HG03139 (cell line): ENCODE results near the gene EPHA6.
"Not testable (repeated sequence)": the region's sequence is repeated elsewhere in the genome, so short reads cannot be mapped to it uniquely, and the experiment has no call there.

Experiments used
- ATAC-seq: cut with Tn5 transposase; IDR thresholded peaks from one replicate; pipeline ENCODE4 v1.9.1; 2021; ENCODE audit not compliant: unreplicated experiment

Gene EPHA6

GRCh38 chr3:97265237-97266005, 451.0 kb downstream of the EPHA6 start:
- ATAC-seq, result no peak

DNA sequence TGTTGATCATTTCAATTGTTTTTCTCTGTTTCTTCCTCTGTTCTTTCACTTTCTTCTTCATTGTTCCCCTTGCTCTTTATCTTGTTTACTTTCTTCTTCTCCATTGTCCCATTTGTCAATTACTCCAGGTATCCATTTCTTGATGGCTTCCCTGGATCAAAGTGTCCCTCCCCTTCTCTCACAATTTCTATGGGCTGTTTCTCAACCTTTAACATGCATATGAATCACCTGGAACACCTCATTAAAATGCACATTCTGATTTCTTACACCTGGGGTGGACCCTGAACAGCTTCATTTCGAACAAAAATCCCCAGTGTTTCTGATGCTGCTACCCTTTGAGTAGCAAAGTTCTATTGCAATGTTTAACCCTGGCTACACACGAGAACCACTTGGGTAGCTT, 454.8 kb downstream of the EPHA6 start:
- no peak for ATAC-seq

DNA sequence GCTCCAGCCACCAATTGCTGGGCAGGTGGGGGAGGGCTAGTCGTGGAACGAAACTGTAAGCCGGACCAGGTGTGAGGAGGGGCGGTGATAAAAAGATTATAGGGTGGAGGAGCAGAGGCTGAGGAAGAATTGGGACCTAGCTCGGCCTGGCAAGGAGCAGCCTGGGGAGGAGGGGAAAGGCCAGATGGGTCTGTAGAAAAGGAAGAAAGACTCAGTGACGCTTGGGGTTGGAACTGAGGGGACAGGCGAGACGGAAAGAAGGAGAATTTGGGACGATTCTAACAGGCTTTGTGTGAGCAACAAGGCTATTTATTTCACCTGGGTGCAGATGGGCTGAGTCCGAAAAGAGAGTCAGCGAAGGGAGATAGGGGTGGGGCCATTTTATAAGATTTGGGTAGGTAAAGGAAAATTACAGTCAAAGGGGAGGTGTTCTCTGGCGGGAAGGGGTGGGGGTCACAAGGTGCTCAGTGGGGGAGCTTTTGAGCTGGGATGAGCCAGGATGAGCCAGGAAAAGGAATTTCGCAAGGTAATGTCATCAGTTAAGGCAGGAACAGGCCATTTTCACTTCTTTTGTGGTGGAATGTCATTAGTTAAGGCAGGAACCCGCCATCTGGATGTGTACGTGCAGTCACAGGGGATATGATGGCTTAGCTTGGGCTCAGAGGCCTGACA, 462.6 kb downstream of the EPHA6 start:
- ATAC-seq, result not testable (repeated sequence)

DNA sequence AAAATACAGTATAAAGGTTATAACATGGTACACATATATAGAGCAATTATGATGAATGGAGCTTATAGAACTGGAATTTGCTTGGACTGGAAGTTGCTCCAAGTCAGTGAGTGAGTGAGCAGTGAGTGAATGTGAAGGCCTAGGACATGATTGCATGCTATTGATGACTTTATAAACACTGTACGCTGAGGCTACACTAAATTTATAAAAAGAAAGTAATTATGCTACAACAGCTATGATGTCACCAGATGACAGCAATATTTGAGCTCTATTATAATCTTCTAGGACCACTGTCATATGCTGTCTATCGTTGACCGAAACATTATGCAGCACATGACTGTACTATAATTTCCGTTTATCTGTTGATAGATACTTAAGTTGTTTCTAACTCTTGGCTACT, 463.3 kb downstream of the EPHA6 start:
- ATAC-seq, result no peak

GRCh38 chr3:97278506-97278905, 464.1 kb downstream of the EPHA6 start:
- no peak for ATAC-seq

DNA sequence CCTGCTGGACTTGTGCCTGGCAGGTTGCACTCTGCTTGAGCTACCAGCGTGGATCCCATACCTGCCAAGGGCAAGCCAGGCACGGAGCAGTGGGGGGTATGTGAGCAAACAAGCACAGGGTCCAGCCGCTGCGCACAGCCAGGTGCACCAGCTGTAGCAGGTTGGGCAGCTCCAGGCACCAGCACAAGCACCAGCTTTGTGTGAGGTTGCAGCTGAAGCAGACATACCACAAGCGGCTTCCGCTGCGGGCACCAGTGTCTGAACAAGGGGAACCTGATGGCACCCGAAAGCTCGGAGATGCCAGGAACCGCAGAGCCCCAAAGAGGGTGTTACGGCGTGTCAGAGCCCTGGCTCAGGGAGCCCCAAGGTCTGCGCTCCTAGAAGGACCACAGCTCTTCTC, 477.5 kb downstream of the EPHA6 start:
- ATAC-seq, result no peak

GRCh38 chr3:97293596-97294131, 479.3 kb downstream of the EPHA6 start:
- no peak for ATAC-seq

DNA sequence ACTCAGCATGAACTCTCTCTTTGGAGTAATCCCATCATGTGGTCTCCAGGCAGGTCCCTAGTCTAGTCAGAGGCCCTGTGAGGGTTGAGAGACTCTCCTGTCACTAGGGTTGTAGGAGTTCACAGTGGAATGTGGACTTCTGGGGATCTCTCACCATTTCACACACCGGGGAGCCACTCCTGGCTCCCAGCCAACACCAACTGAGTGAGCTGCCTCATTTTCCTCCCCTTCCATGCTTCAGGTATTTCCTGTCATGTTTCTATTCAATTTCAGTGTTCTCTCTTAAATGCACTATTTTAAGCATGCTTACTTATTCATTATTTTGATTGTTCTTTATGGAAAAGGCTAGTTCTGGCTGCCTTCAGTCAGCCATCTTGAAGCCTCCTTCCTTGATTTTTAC, 482.6 kb downstream of the EPHA6 start:
- no peak for ATAC-seq

GRCh38 chr3:97301114-97301513, 486.7 kb downstream of the EPHA6 start:
- ATAC-seq, result no peak

GRCh38 chr3:97306226-97306625, 491.8 kb downstream of the EPHA6 start:
- ATAC-seq, result no peak

GRCh38 chr3:97338375-97338774, 524.0 kb downstream of the EPHA6 start:
- no peak for ATAC-seq

- ATAC-seq, result no peak
Observed at GRCh38 chr3:97340940-97341339, 526.5 kb downstream of the EPHA6 start.

DNA sequence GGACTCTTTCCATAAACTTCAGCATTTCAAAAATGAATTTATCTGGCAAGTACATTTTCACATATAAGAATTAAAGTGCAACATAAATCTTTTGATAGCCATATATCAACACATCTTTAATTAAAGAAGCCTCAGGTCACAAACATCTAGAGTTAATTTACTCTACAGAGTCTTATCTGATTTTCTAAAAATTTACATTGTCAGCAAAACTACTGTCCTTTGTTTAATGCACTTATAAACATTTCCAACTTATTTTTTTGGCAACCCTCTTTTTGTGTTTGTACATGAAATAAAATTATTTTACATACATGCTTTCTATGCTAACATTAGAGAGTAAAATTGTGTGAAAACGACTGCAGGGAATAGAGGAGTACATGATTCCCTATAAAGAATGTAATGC, 533.4 kb downstream of the EPHA6 start:
- ATAC-seq, result no peak

DNA sequence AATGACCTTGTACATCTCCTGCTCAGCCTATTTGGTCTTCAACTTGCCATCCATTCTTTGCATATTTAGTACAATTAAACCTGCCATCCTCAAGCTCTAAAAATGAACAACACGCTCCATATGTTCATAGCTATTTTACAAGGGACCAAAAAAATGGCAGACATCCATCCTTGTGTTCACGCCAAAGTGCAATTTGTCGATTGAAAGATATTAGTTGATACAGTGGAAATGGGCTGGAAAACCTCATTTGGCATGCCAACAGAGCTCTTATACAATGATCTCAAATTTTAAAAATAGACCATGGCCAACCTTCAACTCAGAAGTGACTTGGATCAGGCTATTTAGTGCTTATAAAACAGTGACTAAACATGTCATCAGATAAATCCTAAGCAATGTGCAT, 536.6 kb downstream of the EPHA6 start:
- no peak for ATAC-seq

DNA sequence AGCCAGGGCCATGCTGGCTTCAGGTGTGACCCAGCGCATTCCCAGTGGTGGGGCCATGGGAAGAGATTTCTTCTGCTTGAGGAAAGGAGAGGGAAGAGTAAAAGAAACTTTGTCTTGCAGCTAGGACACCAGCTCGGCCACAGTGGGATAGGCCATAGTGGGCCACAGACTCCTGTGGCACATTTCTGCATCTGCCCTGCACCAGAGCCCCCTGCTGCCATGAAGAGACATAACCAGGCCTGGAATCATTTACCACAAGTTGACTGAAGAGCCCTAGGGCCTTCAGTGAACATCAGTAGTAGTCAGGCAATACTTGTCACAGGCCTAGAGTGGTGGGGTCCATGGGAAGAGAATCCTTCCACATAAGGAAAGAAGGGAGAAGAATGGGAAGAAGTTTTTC, 538.8 kb downstream of the EPHA6 start:
- ATAC-seq, result no peak

DNA sequence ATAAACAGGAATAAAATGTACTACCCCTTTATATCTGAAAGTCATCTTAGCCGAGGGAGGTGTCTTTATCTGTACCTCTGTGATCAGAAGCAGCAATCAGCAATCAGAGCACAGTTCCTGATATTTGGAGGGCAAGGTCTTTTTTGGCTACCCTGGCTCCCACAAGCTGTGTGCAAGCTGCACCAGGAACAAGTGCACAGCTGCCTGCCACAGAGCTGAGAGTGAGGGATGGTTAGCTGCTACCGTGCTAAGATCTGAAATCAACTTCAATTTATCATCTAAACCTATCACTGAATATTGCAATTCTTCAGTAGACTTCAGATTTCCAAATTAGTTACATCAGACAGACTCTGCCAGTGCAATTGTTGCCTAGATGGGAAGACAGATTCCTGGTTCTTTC, 545.6 kb downstream of the EPHA6 start:
- ATAC-seq, result no peak

DNA sequence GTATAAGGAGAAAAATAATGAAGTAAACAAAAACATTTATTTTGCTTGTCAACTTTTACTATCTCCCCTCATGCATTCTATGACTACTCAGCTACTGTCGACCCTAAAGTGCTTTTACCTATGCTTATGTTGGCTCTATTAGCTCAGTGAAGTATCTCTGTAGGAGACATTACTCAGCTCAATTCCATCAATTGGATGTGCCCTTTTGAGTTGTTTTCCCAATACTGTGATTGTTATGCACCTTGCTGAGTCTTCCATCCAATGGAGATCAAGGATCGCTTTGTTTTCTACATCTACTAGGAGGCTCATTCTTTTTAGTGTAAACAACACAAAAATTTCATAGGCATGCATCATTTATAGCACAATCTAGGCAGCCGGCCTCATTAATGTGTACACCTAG, 546.4 kb downstream of the EPHA6 start:
- no peak for ATAC-seq

DNA sequence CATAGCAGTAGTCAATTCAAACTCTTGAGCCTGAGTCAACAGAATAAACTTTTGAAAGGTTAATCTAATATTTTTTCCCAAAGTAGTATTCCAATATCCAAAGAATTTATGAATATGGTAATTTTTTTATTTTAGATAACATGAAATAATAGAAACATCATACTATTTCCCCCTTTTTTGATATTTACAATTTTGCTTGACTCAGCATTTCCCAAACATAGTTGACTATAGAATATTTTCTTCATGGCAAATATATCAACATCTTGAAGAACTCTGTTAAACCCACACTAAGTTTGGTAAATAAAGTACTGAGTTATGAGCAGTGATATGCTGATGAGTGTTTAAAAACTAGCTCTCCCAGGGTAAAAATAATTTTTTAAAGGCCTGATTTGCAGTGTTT, 570.2 kb downstream of the EPHA6 start:
- no peak for ATAC-seq

DNA sequence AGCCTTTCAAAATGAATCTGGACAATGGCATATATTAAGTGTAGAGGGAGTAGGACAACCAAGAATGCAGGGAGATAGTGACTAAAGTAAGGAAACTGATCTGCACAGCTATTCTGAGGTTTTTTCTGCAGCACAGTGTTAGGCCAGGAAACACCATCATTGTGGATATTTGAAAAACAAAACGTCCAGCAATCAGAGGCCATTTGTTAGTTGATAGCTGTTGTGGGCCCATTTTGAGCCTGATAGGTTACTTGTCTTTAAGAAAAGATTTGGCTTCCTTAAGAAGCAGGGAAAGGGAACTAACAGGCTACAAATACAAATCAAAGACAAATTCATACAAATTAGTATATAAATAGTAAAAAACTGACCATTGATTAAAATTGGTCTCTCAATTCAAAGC, 574.4 kb downstream of the EPHA6 start:
- ATAC-seq, result no peak

DNA sequence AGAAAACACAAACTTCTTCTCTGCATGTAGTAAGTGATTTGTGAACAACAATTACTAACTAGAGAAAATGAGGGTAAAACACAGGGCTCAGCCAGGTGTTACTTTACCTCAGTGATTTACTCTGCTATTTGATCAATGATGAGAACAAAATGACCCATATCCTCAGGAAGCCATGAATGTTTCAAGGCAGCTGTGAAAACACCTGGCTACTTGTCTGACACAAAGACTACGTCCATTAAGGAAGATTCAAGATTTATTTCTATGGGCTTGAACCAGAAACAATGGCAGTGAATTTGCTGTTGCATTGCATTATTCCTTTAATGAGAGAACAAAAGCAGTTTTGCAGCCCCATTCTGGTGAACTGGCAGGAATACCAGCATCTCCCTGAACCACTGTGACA, 575.5 kb downstream of the EPHA6 start:
- ATAC-seq, result no peak

- no peak for ATAC-seq
Observed at GRCh38 chr3:97391167-97391566, 576.8 kb downstream of the EPHA6 start.

GRCh38 chr3:97409612-97410011, 595.2 kb downstream of the EPHA6 start:
- ATAC-seq, result no peak
